ENCODE results near the gene ACTL7A.

- TF ChIP-seq CTCF (IDR thresholded peaks at IDR 0.05) = no peak
- no peak for TF ChIP-seq ZFX (IDR thresholded peaks at IDR 0.05; ENCODE audit: borderline replicate concordance)
These were observed 5.0 kb downstream of the ACTL7A start for GRCh38 chr9:108867116-108867515.
